H1 (cell line): ENCODE results near the gene FAM9B. TPM values are rescaled to one million over a fixed set of nuclear protein-coding genes. Genes with fewer than 3 reads are reported as not detected.

Source experiments
- CTCF ChIP-seq, 3 experiments: IDR thresholded peaks; 1 replicate in 2 of 3; 2 replicates in 1 of 3; pipeline versions ENCODE4 v1.5.1 to v1.6.1; 2011; ENCODE audit warnings: low read length in 3 of 3, mild to moderate bottlenecking in 3 of 3, inconsistent platforms in 2 of 3, low read depth in 1 of 3, moderate library complexity in 1 of 3; ENCODE audit not compliant: insufficient read depth in 1 of 3; ENCODE audit errors: control extremely low read depth in 1 of 3
- polyA plus RNA-seq, 7 experiments: library from polyadenylated mRNA; depleted of rRNA in 3 of 7; stranded (reverse) in 5 of 7; unstranded in 2 of 7; fragments of >200 nt in 5 of 7; fragments of 200-250 nt in 2 of 7; gene quantifications; 1 replicate in 5 of 7; 2 replicates in 1 of 7; 4 replicates in 1 of 7; pipeline versions ENCODE4 v1.2.1 to v1.2.3, GENCODE V29; 2011 to 2013; ENCODE audit warnings: missing spikeins in 2 of 7, mixed read lengths in 2 of 7
- total RNA-seq: library from RNA; stranded (reverse); fragmentation: NEBNext Ultra II Directional; extraction: Animal tissue kit (Norgen Biotek cat#: 25700); gene quantifications from 2 replicates; pipeline ENCODE4 v1.2.1, GENCODE V29; 2021
- TF ChIP-seq, protein P1 (sequence below): IDR thresholded peaks from 2 replicates; pipeline ENCODE4 v1.6.1; 2011; ENCODE audit warnings: low read length, improper control_type of control experiment

FAM9B gene
- total and polyA plus RNA-seq, 2 of the 8 experiments (the other 6 are each of a cell fraction or from before 2014, with no cell fraction given) = not detected

GRCh38 chrX:9048801-9049200 lies 14.9 kb upstream of the FAM9B start (continued):
- TF ChIP-seq, protein P1, sequence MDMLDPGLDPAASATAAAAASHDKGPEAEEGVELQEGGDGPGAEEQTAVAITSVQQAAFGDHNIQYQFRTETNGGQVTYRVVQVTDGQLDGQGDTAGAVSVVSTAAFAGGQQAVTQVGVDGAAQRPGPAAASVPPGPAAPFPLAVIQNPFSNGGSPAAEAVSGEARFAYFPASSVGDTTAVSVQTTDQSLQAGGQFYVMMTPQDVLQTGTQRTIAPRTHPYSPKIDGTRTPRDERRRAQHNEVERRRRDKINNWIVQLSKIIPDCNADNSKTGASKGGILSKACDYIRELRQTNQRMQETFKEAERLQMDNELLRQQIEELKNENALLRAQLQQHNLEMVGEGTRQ = no peak
- no peak for TF ChIP-seq CTCF (IDR thresholded peaks at IDR 0.05; ENCODE audit: control extremely low read depth in 1 of 3, insufficient read depth in 1 of 3, low read depth in 1 of 3, low read length in 3 of 3)
- TF ChIP-seq, all 59 proteins: peak for 0
